Vagina (tissue), 2 donors: Measurements from ENCODE around the gene LGR6. TPM values are rescaled to one million over a fixed set of nuclear protein-coding genes. Genes with fewer than 3 reads are reported as not detected.

Source experiments
- DNase-seq, 2 donors: peaks; one replicate each; pipeline ENCODE4 v3.0.0-alpha.2; 2017; ENCODE audit errors: extremely low spot score in 2 of 2
- H3K27ac ChIP-seq: fragments of 200-600 bp; sonication (generic); one replicate; pipeline ENCODE4 v1.5.1; 2019
- H3K27me3 ChIP-seq: fragments of 200-600 bp; sonication (generic); one replicate; pipeline ENCODE4 v1.5.1; 2019
- H3K36me3 ChIP-seq, 2 donors: fragments of 200-600 bp; sonication (generic); one replicate each; pipeline ENCODE4 v1.5.1; 2017 to 2019
- H3K4me1 ChIP-seq: fragments of 200-600 bp; sonication (generic); one replicate; pipeline ENCODE4 v1.5.1; 2019
- H3K4me3 ChIP-seq, 2 donors: fragments of 200-600 bp; sonication (generic); 1 replicate in 1 of 2; 2 replicates in 1 of 2; pipeline ENCODE4 v1.5.1; 2016 to 2019
- H3K9me3 ChIP-seq: fragments of 200-600 bp; sonication (generic); one replicate; pipeline ENCODE4 v1.5.1; 2019
- CTCF ChIP-seq, 3 experiments: fragments of 450-650 bp in 2 of 3; fragments of 200-600 bp in 1 of 3; sonication (generic) in 1 of 3; IDR thresholded peaks; one replicate each; pipeline ENCODE4 v1.5.1; 2017 to 2019; ENCODE audit warnings: antibody characterized with exemption in 3 of 3, mild to moderate bottlenecking in 2 of 3, moderate library complexity in 2 of 3
- POLR2A ChIP-seq, 2 donors: fragments of 450-650 bp; IDR thresholded peaks; one replicate each; pipeline ENCODE4 v1.6.1; 2017; ENCODE audit warnings: antibody characterized with exemption in 2 of 2, mild to moderate bottlenecking in 2 of 2, moderate library complexity in 2 of 2
- POLR2AphosphoS5 ChIP-seq, 2 donors: sonication (generic); formaldehyde crosslinking; IDR thresholded peaks; one replicate each; pipeline ENCODE4 v1.9.0; 2017; ENCODE audit warnings: antibody characterized with exemption in 2 of 2, mild to moderate bottlenecking in 2 of 2, low read depth in 1 of 2; ENCODE audit not compliant: insufficient read depth in 1 of 2
- intact Hi-C: fragments of 100-400 bp; cut with DNase I; formaldehyde crosslinking; loops from one replicate; pipeline ENCODE4 v1.15.1; 2023
- total RNA-seq: library from RNA; depleted of rRNA; stranded (reverse); fragments of >200 nt; gene quantifications from one replicate; pipeline ENCODE4 v1.2.3, GENCODE V29; 2016

The LGR6 gene
- total RNA-seq, 1 donor from 2014 or later: 6.6 TPM

- no peak for DNase-seq
- intact Hi-C loops: no loop called here
Observed at GRCh38 chr1:202155478-202156021, 38.0 kb upstream of the LGR6 start.

GRCh38 chr1:202156590-202156989 is 37.0 kb upstream of the LGR6 start:
- no peak for DNase-seq
- Histone ChIP-seq H3K4me3 (no peak overlapping the region), H3K9me3 (no peaks in the 10 kb centered on the region), H3K27ac (no peak overlapping the region), H3K27me3 (no peaks in the 10 kb centered on the region), H3K4me1 (peaks cover 7% of the 10 kb centered on the region), H3K36me3 (no peaks in the 10 kb centered on the region)
- intact Hi-C loops: no loop called here
- no peak for TF ChIP-seq POLR2A (IDR thresholded peaks at IDR 0.05)
- no peak for TF ChIP-seq CTCF (IDR thresholded peaks at IDR 0.05)
- no peak for TF ChIP-seq POLR2AphosphoS5 (IDR thresholded peaks at IDR 0.05; ENCODE audit: insufficient read depth in 1 of 2, low read depth in 1 of 2)

More at GRCh38 chr1:202155478-202156021, 38.0 kb upstream of the LGR6 start:
- H3K4me3 ChIP-seq: no peak overlapping the region
- peaks cover 7% of the 10 kb centered on the region for H3K4me1 ChIP-seq
- TF ChIP-seq CTCF (IDR thresholded peaks at IDR 0.05) (no peak), POLR2A (IDR thresholded peaks at IDR 0.05) (no peak), POLR2AphosphoS5 (IDR thresholded peaks at IDR 0.05; ENCODE audit: insufficient read depth in 1 of 2, low read depth in 1 of 2) (no peak)
- no peaks in the 10 kb centered on the region for H3K27me3 ChIP-seq
- no peak overlapping the region for H3K27ac ChIP-seq
- no peaks in the 10 kb centered on the region for H3K36me3 ChIP-seq
- no peaks in the 10 kb centered on the region for H3K9me3 ChIP-seq

- intact Hi-C loops: no loop called here
- TF ChIP-seq CTCF (IDR thresholded peaks at IDR 0.05) (no peak), POLR2AphosphoS5 (IDR thresholded peaks at IDR 0.05; ENCODE audit: insufficient read depth in 1 of 2, low read depth in 1 of 2) (no peak), POLR2A (IDR thresholded peaks at IDR 0.05) (no peak)
- no peaks in the 10 kb centered on the region for H3K27me3 ChIP-seq
- no peak for DNase-seq
- H3K4me1 ChIP-seq: peaks cover 13% of the 10 kb centered on the region
- no peak overlapping the region for H3K27ac ChIP-seq
- no peaks in the 10 kb centered on the region for H3K36me3 ChIP-seq
- H3K9me3 ChIP-seq: no peaks in the 10 kb centered on the region
- H3K4me3 ChIP-seq: no peak overlapping the region
Observed at GRCh38 chr1:202157945-202158344, 35.7 kb upstream of the LGR6 start.

GRCh38 chr1:202158810-202159533 is 34.6 kb upstream of the LGR6 start:
- H3K4me1 ChIP-seq: peaks cover 22% of the 10 kb centered on the region
- no peaks in the 10 kb centered on the region for H3K9me3 ChIP-seq
- no peaks in the 10 kb centered on the region for H3K27me3 ChIP-seq
- TF ChIP-seq POLR2A (IDR thresholded peaks at IDR 0.05) (no peak), POLR2AphosphoS5 (IDR thresholded peaks at IDR 0.05; ENCODE audit: insufficient read depth in 1 of 2, low read depth in 1 of 2) (no peak), CTCF (IDR thresholded peaks at IDR 0.05) (no peak)
- intact Hi-C loops: no loop called here
- H3K27ac ChIP-seq: peak overlapping the region; percentile 30
- H3K36me3 ChIP-seq: no peaks in the 10 kb centered on the region
- DNase-seq: no peak
- H3K4me3 ChIP-seq: peak overlapping the region; percentile 19 to 26
